HG03175 (cell line): ENCODE measurements around the gene MIPOL1.
"Not testable (repeated sequence)": the region's sequence is repeated elsewhere in the genome, so short reads cannot be mapped to it uniquely, and the experiment has no call there.

Experiments used
- ATAC-seq: cut with Tn5 transposase; IDR thresholded peaks from one replicate; pipeline ENCODE4 v1.9.1; 2021; ENCODE audit warnings: mild to moderate bottlenecking, moderate library complexity; ENCODE audit not compliant: unreplicated experiment

Gene MIPOL1

GRCh38 chr14:37186865-37187264 lies 10.9 kb upstream of the MIPOL1 start:
- ATAC-seq = no peak

GRCh38 chr14:37187294-37187693 lies 10.4 kb upstream of the MIPOL1 start:
- no peak for ATAC-seq

DNA sequence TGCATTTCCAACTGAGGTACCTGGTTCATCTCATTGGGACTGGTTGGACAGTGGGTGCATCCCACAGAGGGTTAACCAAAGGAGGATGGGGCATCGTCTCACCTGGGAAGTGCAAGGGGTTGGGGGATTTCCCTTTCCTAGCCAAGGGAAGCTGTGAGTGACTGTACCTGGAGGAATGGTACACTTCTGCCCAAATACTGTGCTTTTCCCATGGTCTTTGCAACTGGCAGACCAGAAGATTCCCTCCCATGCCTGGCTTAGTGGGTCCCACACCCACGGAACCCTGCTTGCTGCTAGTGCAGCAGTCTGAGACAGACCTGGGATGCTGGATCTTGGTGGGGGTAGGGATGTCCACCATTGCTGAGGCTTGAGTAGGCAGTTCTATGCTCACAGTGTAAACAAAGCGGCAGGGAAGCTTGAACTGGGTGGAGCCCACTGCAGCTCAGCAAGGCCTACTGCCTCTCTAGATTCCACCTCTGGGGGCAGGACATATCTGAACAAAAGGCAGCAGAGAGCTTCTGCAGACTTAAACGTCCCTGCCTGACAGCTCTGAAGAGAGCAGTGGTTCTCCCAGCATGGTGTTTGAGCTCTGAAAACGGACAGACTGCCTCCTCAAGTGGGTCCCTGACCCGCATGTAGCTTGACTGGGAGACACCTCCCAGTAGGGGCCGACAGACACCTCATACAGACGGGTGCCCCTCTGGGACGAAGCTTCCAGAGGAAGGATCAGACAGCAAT lies 9.7 kb upstream of the MIPOL1 start:
- ATAC-seq = not testable (repeated sequence)

DNA sequence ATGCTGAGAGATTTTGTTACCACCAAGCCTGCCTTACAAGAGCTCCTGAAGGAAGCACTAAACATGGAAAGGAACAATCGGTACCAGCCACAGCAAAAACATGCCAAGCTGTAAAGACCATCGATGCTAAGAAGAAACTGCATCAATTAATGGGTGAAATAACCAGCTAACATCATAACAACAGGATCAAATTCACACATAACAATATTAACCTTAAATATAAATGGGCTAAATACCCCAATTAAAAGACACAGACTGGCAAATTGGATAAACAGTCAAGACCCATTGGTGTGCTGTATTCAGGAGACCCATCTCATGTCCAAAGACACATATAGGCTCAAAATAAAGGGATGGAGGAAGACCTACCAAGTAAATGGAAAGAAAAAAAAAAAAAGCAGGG lies 8.0 kb upstream of the MIPOL1 start:
- not testable (repeated sequence) for ATAC-seq

- ATAC-seq = no peak
These were observed 3.0 kb upstream of the MIPOL1 start for GRCh38 chr14:37194698-37195097.

- no peak for ATAC-seq
These were observed 2.4 kb upstream of the MIPOL1 start for GRCh38 chr14:37195327-37195726.

- ATAC-seq = no peak
These were observed 925 bp upstream of the MIPOL1 start for GRCh38 chr14:37196604-37197420.

DNA sequence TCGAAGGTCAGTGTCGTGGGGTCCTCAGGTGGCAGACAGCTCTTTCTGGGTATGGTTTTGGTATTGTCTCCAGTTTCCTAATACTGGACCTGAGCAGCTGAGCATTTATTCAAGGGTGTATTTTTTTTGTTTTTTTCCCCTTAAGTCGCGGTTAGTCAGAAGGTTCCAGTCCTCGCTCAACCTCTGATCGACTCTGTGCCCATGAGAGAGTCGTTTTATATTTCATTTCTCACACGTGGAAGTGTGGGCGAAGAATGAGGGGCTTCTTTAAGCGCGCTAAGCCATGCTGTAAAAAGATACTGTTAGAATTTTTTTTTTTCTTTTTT lies 499 bp downstream of the MIPOL1 start:
- no peak for ATAC-seq

DNA sequence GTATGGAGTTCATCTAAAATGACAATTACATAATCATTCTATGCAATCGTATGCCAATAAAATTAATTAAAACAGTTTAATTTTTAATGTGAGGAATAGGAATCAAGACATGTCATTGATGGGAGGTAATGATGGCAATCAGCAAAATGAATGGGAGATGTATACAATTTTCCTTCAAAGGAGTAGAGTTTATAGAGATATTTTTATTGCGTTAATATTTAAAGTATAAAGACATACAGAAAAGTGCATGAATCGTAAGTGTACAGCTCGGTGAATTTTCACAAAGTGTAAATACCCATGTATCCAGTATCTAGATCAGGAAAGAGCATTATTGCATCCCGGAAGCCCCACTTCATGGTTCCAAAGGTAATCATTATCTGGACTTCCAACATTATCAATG lies 1.2 kb downstream of the MIPOL1 start:
- ATAC-seq = no peak

- ATAC-seq = no peak
These were observed 4.0 kb downstream of the MIPOL1 start for GRCh38 chr14:37201724-37202123.

DNA sequence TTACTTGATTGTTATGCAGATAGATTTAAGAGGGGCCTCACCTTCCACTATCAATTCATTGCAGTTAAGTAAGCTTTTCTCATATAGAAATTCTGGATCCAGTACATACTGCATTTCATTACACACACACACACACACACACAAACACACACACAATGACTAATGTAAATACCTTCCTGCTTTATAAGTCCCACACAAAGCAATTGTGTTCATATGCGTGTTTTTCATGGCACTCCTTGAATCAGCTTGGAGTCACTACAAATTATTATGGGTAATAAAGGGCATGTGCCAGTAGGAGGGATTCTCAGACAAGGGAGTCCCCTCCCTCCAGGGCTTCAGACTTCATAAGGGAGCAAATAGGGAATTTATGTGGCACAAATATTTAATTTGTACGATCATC lies 4.5 kb downstream of the MIPOL1 start:
- ATAC-seq = no peak

- no peak for ATAC-seq
These were observed 5.1 kb downstream of the MIPOL1 start for GRCh38 chr14:37202812-37203211.

- ATAC-seq = no peak
These were observed 5.7 kb downstream of the MIPOL1 start for GRCh38 chr14:37203423-37203822.

DNA sequence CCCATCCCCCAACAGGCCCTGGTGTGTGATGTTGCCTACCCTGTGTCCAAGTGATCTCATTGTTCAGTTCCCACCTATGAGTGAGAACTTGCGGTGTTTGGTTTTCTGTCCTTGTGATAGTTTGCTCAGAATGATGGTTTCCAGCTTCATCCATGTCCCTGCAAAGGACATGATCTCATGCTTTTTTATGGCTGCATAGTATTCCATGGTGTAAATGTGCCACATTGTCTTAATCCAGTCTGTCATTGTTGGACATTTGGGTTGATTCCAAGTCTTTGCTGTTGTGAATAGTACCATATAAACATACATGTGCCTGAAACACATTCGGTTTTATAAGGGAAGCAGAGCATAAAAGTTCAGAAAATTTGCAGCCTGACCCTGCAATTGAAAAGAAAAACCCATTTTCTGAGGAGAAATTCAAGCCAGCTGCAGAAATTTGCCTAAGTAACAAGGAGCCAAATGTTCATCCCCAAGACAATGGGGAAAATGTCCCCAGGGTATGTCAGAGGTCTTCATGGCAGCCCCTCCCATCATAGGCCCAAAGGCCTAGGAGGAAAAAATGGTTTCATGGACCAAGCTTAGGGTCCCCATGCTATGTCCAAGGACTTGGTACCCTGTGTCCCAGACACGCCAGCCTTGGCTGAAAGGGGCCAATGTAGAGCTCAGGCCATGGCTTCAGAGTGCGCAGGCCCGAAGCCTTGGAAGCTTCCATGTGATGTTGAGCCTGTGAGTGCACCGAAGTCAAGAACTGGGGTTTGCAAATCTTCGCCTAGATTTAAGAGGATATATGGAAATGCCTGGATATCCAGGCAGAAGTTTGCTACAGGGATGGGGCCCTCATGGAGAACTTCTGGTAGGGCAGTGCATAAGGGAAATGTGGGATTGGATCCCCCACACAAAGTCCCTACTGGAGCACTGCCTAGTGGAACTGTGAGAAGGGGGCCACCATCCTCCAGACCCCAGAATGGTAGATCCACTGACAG lies 8.2 kb downstream of the MIPOL1 start:
- not testable (repeated sequence) for ATAC-seq

GRCh38 chr14:37209617-37210016 lies 11.9 kb downstream of the MIPOL1 start:
- not testable (repeated sequence) for ATAC-seq

DNA sequence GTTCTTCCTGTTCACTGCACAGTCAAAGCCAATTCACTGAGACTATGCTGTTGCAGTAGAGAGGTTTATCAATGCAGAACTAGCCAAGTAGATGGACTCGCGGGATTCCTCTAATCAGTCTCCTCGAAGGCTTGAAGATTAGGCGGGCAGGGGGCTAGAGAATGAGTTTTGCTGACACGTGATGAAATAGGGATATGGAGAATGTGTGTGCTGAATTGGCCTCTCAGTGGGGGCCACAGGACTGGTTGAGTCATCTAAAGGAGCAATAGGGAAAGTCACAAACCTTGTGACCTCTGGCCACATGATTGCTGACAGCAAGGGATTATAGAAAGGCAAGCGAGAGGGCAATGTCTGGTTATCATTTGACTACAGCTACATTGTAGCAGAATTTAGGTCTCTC lies 12.7 kb downstream of the MIPOL1 start:
- ATAC-seq = no peak

DNA sequence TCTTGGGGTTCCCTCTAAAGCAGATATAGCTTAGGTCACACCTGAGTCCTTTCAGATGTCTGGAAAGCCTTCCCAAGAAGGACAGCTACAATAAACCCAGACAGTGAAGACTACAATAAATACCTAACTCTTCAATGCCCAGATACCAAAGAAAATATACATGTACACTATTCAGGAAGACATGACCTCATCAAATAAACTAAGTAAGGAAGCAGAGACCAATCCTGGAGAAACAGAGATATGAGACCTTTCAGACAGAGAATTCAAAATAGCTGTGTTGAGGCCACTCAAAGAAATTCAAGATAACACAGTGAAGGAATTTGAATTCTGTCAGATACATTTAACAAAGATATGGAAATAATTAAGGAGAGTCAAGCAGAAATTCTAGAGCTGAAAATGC lies 15.3 kb downstream of the MIPOL1 start:
- ATAC-seq = no peak

DNA sequence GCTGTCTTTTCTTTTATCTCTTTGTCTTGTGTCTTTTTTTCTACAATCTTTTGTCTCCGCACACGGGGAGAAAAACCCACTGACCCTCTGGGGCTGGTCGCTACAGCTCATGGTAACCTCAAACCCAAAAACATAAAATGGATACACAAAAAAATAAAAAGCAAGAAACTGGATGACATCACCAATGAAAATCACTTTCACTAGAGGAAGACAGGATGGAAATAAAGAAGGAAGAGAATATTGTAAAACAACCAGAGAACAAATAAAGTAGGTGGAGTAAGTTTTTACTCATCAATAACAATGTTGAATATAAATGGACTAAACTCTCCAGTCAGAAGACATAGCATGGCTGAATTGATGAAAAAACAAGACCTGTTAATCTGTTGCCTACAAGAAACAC lies 17.6 kb downstream of the MIPOL1 start:
- no peak for ATAC-seq

DNA sequence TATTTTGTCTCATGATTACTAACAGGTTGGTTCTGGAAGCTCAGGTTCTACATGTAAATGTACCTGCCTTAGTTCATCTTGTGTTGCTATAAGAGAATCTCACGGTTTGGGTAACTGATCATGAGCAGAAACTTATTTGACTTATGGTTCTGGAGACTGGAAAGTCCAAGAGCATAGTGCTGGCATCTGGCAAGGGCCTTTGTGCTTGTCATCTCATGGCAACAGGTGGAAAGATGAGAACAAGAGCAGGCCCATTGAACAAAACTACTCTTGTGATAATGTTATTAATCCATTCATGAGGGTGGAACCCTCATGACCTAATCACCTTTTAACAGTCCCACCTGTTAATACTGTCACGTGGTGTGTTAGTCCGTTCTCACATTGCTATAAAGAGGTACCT lies 23.3 kb downstream of the MIPOL1 start:
- ATAC-seq = no peak

DNA sequence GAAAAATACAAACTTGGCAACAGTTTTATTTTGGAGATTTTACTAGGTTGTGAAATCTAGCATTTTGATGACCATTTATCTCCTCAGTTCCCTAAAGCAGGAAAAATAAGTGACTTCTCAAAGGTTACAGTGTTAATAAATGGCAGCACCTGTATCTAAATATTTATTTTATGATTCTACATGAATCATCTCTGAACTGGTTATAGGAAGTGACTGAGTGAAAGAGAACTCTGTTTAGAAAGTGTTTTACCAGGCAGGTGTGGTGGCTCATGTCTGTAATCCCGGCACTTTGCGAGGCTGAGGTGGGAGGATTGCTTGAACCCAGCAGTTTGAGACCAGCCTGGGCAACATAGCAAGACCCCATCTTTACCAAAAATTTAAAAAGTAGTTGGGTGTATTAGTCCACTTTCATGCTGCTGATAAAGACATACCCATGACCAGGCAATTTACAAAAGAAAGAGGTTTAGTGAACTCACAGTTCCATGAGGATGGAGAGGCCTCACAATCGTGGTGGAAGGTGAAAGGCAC lies 26.3 kb downstream of the MIPOL1 start:
- ATAC-seq = no peak

GRCh38 chr14:37225668-37226067 lies 27.9 kb downstream of the MIPOL1 start:
- ATAC-seq = not testable (repeated sequence)
